DND-41 (cell line): ENCODE data around the gene ZDHHC12.

Source experiments
- ATAC-seq: fragments of 200-7000 bp; cut with Tn5 transposase; 3 replicates; pipeline ENCODE4 v1.9.1; 2021; ENCODE audit warnings: low read depth; ENCODE audit not compliant: insufficient read depth
- DNase-seq: peaks from one replicate; pipeline ENCODE4 v3.0.0-alpha.2; 2020
- H2AFZ ChIP-seq: 2 replicates; pipeline ENCODE4 v1.6.0; 2012; ENCODE audit warnings: low read depth, low read length
- H3K27ac ChIP-seq: 2 replicates; pipeline ENCODE4 v1.5.1; 2012; ENCODE audit warnings: low read length, inconsistent platforms
- H3K27me3 ChIP-seq: fragments of 200-600 bp; sonication (generic); 2 replicates; pipeline ENCODE4 v1.6.0; 2012; ENCODE audit warnings: low read length, mild to moderate bottlenecking, inconsistent platforms; ENCODE audit not compliant: insufficient read depth, poor library complexity
- H3K36me3 ChIP-seq: 2 replicates; pipeline ENCODE4 v1.5.1; 2012; ENCODE audit warnings: low read length, inconsistent platforms; ENCODE audit not compliant: insufficient read depth
- H3K4me1 ChIP-seq: 2 replicates; pipeline ENCODE4 v1.5.1; 2012; ENCODE audit warnings: mild to moderate bottlenecking, low read length; ENCODE audit not compliant: insufficient read depth
- H3K4me2 ChIP-seq: 2 replicates; pipeline ENCODE4 v1.6.0; 2012; ENCODE audit warnings: mild to moderate bottlenecking, moderate library complexity, low read length, inconsistent platforms; ENCODE audit not compliant: insufficient read depth
- H3K4me3 ChIP-seq, 2 experiments: fragments of 200-600 bp in 1 of 2; shearing (Covaris generic) in 1 of 2; 2 replicates each; pipeline ENCODE4 v1.5.1; 2012 to 2016; ENCODE audit warnings: inconsistent platforms in 2 of 2, low read length in 2 of 2, mild to moderate bottlenecking in 2 of 2, low read depth in 1 of 2, moderate library complexity in 1 of 2
- H3K79me2 ChIP-seq: 2 replicates; pipeline ENCODE4 v1.6.0; 2012; ENCODE audit warnings: low read length, inconsistent platforms; ENCODE audit not compliant: insufficient read depth
- H3K9ac ChIP-seq: 2 replicates; pipeline ENCODE4 v1.6.0; 2012; ENCODE audit warnings: low read depth, mild to moderate bottlenecking, inconsistent platforms, low read length, moderate library complexity
- H3K9me3 ChIP-seq: 2 replicates; pipeline ENCODE4 v1.5.1; 2012; ENCODE audit warnings: low read length, moderate library complexity, mild to moderate bottlenecking, inconsistent platforms; ENCODE audit not compliant: insufficient read depth, severe bottlenecking
- H4K20me1 ChIP-seq: 2 replicates; pipeline ENCODE4 v1.6.0; 2012; ENCODE audit warnings: low read length; ENCODE audit not compliant: insufficient read depth
- EZH2 ChIP-seq: IDR thresholded peaks from 3 replicates; pipeline ENCODE4 v1.6.1; 2012; ENCODE audit warnings: borderline replicate concordance, low read depth, mild to moderate bottlenecking, moderate library complexity, low read length, inconsistent platforms; ENCODE audit not compliant: severe bottlenecking
- TF ChIP-seq, protein P1 (sequence below): IDR thresholded peaks from 2 replicates; pipeline ENCODE4 v1.5.1; 2012; ENCODE audit warnings: borderline replicate concordance, low read length, moderate library complexity, mild to moderate bottlenecking; ENCODE audit not compliant: poor library complexity, severe bottlenecking; ENCODE audit errors: extremely low read depth

The ZDHHC12 gene

DNA sequence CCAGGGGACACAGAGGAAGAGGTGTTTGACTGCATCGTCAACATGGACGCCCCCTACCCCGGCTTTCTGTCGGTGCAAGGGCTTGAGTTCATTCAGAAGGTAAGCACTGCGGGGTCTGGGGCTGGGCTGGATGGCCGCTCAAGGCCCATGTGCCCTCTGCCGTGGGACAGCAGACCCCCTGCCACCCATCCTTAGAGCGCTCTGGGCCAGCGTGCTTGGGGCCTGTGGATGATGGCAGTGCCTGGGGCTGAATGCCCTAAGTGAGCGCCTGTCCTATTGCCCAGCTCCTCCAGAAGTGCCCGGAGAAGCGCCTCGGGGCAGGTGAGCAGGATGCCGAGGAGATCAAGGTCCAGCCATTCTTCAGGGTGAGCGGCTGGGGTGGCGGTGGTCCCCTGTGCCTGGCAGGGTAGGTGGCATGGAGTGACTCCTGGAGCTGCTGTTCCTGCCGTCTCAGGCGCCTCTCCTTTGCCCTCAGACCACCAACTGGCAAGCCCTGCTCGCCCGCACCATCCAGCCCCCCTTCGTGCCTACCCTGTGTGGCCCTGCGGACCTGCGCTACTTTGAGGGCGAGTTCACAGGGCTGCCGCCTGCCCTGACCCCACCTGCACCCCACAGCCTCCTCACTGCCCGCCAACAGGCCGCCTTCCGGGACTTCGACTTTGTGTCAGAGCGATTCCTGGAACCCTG, 3.9 kb downstream of the ZDHHC12 start:
- H3K36me3 ChIP-seq: peaks cover 17% of the 10 kb centered on the region
- ATAC-seq: no peak
- H3K27me3 ChIP-seq: no peaks in the 10 kb centered on the region
- H4K20me1 ChIP-seq: no peaks in the 10 kb centered on the region
- no peaks in the 10 kb centered on the region for H3K9me3 ChIP-seq
- no peak for TF ChIP-seq EZH2
- TF ChIP-seq, protein P1, sequence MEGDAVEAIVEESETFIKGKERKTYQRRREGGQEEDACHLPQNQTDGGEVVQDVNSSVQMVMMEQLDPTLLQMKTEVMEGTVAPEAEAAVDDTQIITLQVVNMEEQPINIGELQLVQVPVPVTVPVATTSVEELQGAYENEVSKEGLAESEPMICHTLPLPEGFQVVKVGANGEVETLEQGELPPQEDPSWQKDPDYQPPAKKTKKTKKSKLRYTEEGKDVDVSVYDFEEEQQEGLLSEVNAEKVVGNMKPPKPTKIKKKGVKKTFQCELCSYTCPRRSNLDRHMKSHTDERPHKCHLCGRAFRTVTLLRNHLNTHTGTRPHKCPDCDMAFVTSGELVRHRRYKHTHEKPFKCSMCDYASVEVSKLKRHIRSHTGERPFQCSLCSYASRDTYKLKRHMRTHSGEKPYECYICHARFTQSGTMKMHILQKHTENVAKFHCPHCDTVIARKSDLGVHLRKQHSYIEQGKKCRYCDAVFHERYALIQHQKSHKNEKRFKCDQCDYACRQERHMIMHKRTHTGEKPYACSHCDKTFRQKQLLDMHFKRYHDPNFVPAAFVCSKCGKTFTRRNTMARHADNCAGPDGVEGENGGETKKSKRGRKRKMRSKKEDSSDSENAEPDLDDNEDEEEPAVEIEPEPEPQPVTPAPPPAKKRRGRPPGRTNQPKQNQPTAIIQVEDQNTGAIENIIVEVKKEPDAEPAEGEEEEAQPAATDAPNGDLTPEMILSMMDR: no peak
- no peak overlapping the region for H3K27ac ChIP-seq
- H3K4me1 ChIP-seq: peaks cover 25% of the 10 kb centered on the region
- H3K4me3 ChIP-seq: no peak overlapping the region
- peaks cover 17% of the 10 kb centered on the region for H3K79me2 ChIP-seq
- H3K9ac ChIP-seq: no peak overlapping the region
- DNase-seq: no peak
- H3K4me2 ChIP-seq: no peak overlapping the region
- H2AFZ ChIP-seq: no peak overlapping the region

DNA sequence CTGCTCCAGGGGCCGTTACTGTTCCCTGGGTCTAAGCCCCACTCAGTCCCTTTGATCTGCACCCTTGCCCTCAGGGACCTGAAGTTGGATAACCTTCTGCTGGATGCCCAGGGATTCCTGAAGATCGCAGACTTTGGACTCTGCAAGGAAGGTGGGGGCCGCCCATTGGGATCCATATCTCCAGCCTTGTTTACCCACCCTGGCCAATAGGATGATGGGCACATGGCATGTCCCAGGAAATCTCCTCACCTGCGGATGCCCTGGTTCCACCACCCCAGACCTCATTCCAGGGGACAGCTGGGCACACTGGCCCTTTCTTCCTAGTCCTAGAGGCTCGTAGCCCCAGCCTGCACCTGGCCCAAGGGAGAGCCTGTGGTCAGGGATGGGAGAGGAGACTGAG, 5.5 kb downstream of the ZDHHC12 start:
- H3K4me2 ChIP-seq: no peak overlapping the region
- no peaks in the 10 kb centered on the region for H3K9me3 ChIP-seq
- no peak overlapping the region for H3K9ac ChIP-seq
- no peaks in the 10 kb centered on the region for H4K20me1 ChIP-seq
- no peak for ATAC-seq
- no peak overlapping the region for H2AFZ ChIP-seq
- H3K4me3 ChIP-seq: no peak overlapping the region
- peaks cover 6% of the 10 kb centered on the region for H3K79me2 ChIP-seq
- TF ChIP-seq, protein P1: no peak
- TF ChIP-seq EZH2: no peak
- H3K27ac ChIP-seq: no peak overlapping the region
- peaks cover 14% of the 10 kb centered on the region for H3K4me1 ChIP-seq
- no peak for DNase-seq
- peaks cover 25% of the 10 kb centered on the region for H3K36me3 ChIP-seq
- H3K27me3 ChIP-seq: no peaks in the 10 kb centered on the region

DNA sequence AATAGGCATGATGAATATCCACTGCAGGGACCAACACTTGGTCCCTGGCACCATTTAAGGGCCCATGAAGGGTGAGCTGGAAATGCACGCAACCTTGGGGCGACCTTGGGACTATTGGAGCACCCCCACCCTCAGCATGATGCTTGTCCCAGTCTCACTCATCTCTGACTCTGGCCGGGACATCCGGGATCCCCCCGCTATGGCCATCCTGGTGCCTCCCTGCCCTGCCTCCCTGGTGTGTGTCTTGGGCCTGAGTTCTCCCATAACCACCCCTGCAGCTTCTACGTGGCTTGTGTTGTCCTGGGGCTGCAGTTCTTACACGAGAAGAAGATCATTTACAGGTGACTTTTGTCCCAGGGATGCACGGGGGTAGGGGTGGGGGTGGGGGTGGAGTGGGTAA, 5.9 kb downstream of the ZDHHC12 start:
- H3K4me2 ChIP-seq: no peak overlapping the region
- no peak overlapping the region for H3K4me3 ChIP-seq
- no peak overlapping the region for H3K9ac ChIP-seq
- H2AFZ ChIP-seq: no peak overlapping the region
- no peaks in the 10 kb centered on the region for H4K20me1 ChIP-seq
- ATAC-seq: no peak
- no peak for TF ChIP-seq EZH2
- TF ChIP-seq, protein P1: no peak
- peaks cover 28% of the 10 kb centered on the region for H3K36me3 ChIP-seq
- no peaks in the 10 kb centered on the region for H3K9me3 ChIP-seq
- H3K27me3 ChIP-seq: no peaks in the 10 kb centered on the region
- peaks cover 3% of the 10 kb centered on the region; the same call in 1 of the 2 replicates for H3K79me2 ChIP-seq
- peaks cover 9% of the 10 kb centered on the region for H3K4me1 ChIP-seq
- no peak overlapping the region for H3K27ac ChIP-seq
- DNase-seq: no peak
